ENCODE measurements around the gene TACR2. TPM values are rescaled to one million over a fixed set of nuclear protein-coding genes. Genes with fewer than 3 reads are reported as not detected.

Gene TACR2
- total and polyA plus RNA-seq, 2 donors = 0.05 to 0.30 TPM

DNA sequence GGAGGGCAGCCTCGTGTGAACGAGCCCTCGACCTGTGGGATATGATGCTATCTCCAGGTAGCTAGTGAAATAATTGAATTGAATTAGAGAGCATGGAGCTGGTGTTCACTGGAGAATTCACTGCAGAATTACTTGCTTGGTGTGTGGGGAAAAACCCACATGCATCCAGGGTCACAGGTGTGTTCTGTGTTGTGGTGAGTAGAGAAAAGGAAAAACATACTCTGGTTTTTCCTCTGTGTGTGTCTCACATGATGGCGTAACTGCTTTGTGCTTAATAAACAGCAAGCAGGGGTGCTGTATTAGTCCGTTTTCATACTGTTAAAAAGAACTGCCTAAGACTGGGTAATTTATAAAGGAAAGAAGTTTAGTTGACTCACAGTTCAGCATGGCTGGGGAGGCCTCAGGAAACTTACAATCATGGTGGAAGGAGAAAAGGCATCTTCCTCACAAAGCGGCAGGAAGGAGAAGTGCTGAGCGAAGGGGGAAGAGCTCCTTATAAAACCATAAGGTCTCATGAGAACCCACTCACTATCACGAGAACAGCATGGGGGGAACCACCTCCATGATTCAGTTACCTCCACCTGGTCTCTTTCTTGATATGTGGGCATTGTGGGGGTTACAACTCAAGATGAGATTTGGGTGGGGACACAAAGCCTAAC, 62.6 kb downstream of the TACR2 start:
- peak overlapping the region; percentile 73 to 95 for H3K27ac ChIP-seq (ENCODE audit: low read depth in 1 of 2, low read length in 1 of 2)
- H3K9me3 ChIP-seq (ENCODE audit: control insufficient read depth in 2 of 2, insufficient read depth in 1 of 2, low read length in 1 of 2) = peaks cover 0 to 6% of the 10 kb centered on the region in 2 donors
- WGBS = 26% methylated on average over 8 of the region's 8 CpGs
- peak overlapping the region; percentile 6 to 8 for H3K4me3 ChIP-seq (ENCODE audit: low read length in 2 of 2)
- H3K4me1 ChIP-seq (ENCODE audit: control insufficient read depth in 2 of 2, insufficient read depth in 2 of 2, low read length in 2 of 2) = peaks cover 36 to 54% of the 10 kb centered on the region in 2 donors
- no peaks in the 10 kb centered on the region for H3K27me3 ChIP-seq (ENCODE audit: control insufficient read depth in 2 of 2, insufficient read depth in 1 of 2, low read length in 1 of 2)
- H3K36me3 ChIP-seq (ENCODE audit: control insufficient read depth in 2 of 2, insufficient read depth in 2 of 2, low read length in 1 of 2) = peaks cover 11% of the 10 kb centered on the region in 2 donors
- DNase-seq (ENCODE audit: low read depth in 6 of 9, low spot score in 9 of 9) = peak in 5 of 9 donors; percentile 63 to 90 (median 71)

Other genes with a start within 250 kb of the TACR2 start
- gene SUPV3L1, start 236.7 kb downstream of the TACR2 start, total RNA-seq = 26.0 TPM
- 76.7 TPM for gene SUPV3L1, start 236.7 kb downstream of the TACR2 start, polyA plus RNA-seq
- gene HKDC1, start 196.6 kb downstream of the TACR2 start, total RNA-seq = 15.3 TPM
- gene HKDC1, start 196.6 kb downstream of the TACR2 start, polyA plus RNA-seq = 10.9 TPM
- 52.6 TPM for gene HK1, start 138.4 kb downstream of the TACR2 start, total RNA-seq
- 33.7 TPM for gene HK1, start 138.4 kb downstream of the TACR2 start, polyA plus RNA-seq
- 9.7 TPM for gene TSPAN15, start 34.5 kb upstream of the TACR2 start, total RNA-seq
- gene TSPAN15, start 34.5 kb upstream of the TACR2 start, polyA plus RNA-seq = 13.2 TPM
- not detected for gene NEUROG3, start 156.5 kb upstream of the TACR2 start, total RNA-seq
- 0.14 TPM for gene NEUROG3, start 156.5 kb upstream of the TACR2 start, polyA plus RNA-seq
- 1.0 TPM for gene FAM241B, start 213.3 kb upstream of the TACR2 start, total RNA-seq
- gene FAM241B, start 213.3 kb upstream of the TACR2 start, polyA plus RNA-seq = 8.3 TPM

Data from thymus (tissue), 11 donors.